Activated CD8-positive, alpha-beta memory T cell treated with anti-CD3 and anti-CD28 coated beads for 36 hours (primary cell): ENCODE results near the gene ADORA1. TPM values are rescaled to one million over a fixed set of nuclear protein-coding genes. Genes with fewer than 3 reads are reported as not detected.

ENCODE experiments used
- CTCF ChIA-PET: fragments of 350-600 bp; sonication (Branson Sonifier 250); formaldehyde crosslinking; loops from one replicate; lab custom pipeline; 2021; ENCODE audit warnings: antibody characterized with exemption; lab: Charles Lee
- POLR2A ChIA-PET: fragments of 350-600 bp; sonication (Branson Sonifier 250); formaldehyde crosslinking; loops from one replicate; lab custom pipeline; 2021; ENCODE audit warnings: antibody characterized with exemption; lab: Charles Lee
- total RNA-seq, 2 experiments: library from RNA; stranded (reverse); gene quantifications; one replicate each; pipeline ENCODE4 v1.2.3, GENCODE V29; 2021

The ADORA1 gene
- total RNA-seq, 2 experiments from 2014 or later, result not detected

- ChIA-PET POLR2A (no interaction called here), CTCF (interaction anchor here (0.6 to 1.6 kb wide), 2 partner anchors 130 to 137 kb away, joined by 3 to 4 read pairs; no protein-coding TSS in a partner anchor)
Measured at GRCh38 chr1:203176273-203177035, 48.9 kb downstream of the ADORA1 start.

GRCh38 chr1:203177036-203177405, 49.5 kb downstream of the ADORA1 start:
- ChIA-PET POLR2A (no interaction called here), CTCF (no interaction called here)

GRCh38 chr1:203177470-203178039, 50.0 kb downstream of the ADORA1 start:
- ChIA-PET POLR2A (no interaction called here), CTCF (no interaction called here)

- ChIA-PET POLR2A (no interaction called here), CTCF (no interaction called here)
Measured at GRCh38 chr1:203178083-203178482, 50.6 kb downstream of the ADORA1 start.

- ChIA-PET POLR2A (no interaction called here), CTCF (no interaction called here)
Measured at GRCh38 chr1:203178821-203179666, 51.5 kb downstream of the ADORA1 start.

GRCh38 chr1:203179667-203180005, 52.1 kb downstream of the ADORA1 start:
- POLR2A ChIA-PET, result no interaction called here
- CTCF ChIA-PET, result no interaction called here

- CTCF ChIA-PET, result no interaction called here
- POLR2A ChIA-PET, result no interaction called here
Measured at GRCh38 chr1:203180611-203181330, 53.2 kb downstream of the ADORA1 start.

GRCh38 chr1:203181586-203182386, 54.3 kb downstream of the ADORA1 start:
- ChIA-PET POLR2A (no interaction called here), CTCF (interaction anchor here (1.5 kb wide), 1 partner anchor 9 kb away, joined by 5 read pairs; no protein-coding TSS in a partner anchor)

- ChIA-PET CTCF (interaction anchor here (1.5 kb wide), 1 partner anchor 10 kb away, joined by 5 read pairs; no protein-coding TSS in a partner anchor), POLR2A (no interaction called here)
Measured at GRCh38 chr1:203182387-203182953, 54.9 kb downstream of the ADORA1 start.

- ChIA-PET POLR2A (no interaction called here), CTCF (no interaction called here)
Measured at GRCh38 chr1:203183828-203184227, 56.3 kb downstream of the ADORA1 start.

- ChIA-PET POLR2A (no interaction called here), CTCF (no interaction called here)
Measured at GRCh38 chr1:203184467-203184866, 56.9 kb downstream of the ADORA1 start.

- CTCF ChIA-PET, result no interaction called here
- POLR2A ChIA-PET, result no interaction called here
Measured at GRCh38 chr1:203185061-203185461, 57.5 kb downstream of the ADORA1 start.

- CTCF ChIA-PET, result no interaction called here
- POLR2A ChIA-PET, result no interaction called here
Measured at GRCh38 chr1:203185585-203185984, 58.1 kb downstream of the ADORA1 start.

- CTCF ChIA-PET, result no interaction called here
- POLR2A ChIA-PET, result no interaction called here
Measured at GRCh38 chr1:203186091-203186445, 58.5 kb downstream of the ADORA1 start.

GRCh38 chr1:203186446-203187303, 59.1 kb downstream of the ADORA1 start, which contains the start of gene CHI3L1:
Gene CHI3L1, minus strand, starts transcription at chr1:203186704. Its CDS starts 81 bp downstream, at chr1:203186623.
- POLR2A ChIA-PET, result interaction anchor here (0.6 kb wide), 1 partner anchor 1518 kb away, joined by 5 read pairs; no protein-coding TSS in a partner anchor
- CTCF ChIA-PET, result no interaction called here

- POLR2A ChIA-PET, result interaction anchor here (0.6 kb wide), 1 partner anchor 1517 kb away, joined by 5 read pairs; no protein-coding TSS in a partner anchor
- CTCF ChIA-PET, result no interaction called here
Measured at GRCh38 chr1:203187304-203187685, 59.8 kb downstream of the ADORA1 start.

- POLR2A ChIA-PET, result interaction anchor here (0.6 kb wide), 1 partner anchor 1517 kb away, joined by 5 read pairs; no protein-coding TSS in a partner anchor
- CTCF ChIA-PET, result no interaction called here
Measured at GRCh38 chr1:203187689-203188264, 60.3 kb downstream of the ADORA1 start.
